ENCODE data around the gene PTPN14. TPM values are rescaled to one million over a fixed set of nuclear protein-coding genes. Genes with fewer than 3 reads are reported as not detected.

The PTPN14 gene
- total RNA-seq, 1 donor from 2014 or later = 2.7 TPM

GRCh38 chr1:214455971-214456867, 95.2 kb downstream of the PTPN14 start:
- intact Hi-C loops (cut with micrococcal nuclease) = no loop called here

DNA sequence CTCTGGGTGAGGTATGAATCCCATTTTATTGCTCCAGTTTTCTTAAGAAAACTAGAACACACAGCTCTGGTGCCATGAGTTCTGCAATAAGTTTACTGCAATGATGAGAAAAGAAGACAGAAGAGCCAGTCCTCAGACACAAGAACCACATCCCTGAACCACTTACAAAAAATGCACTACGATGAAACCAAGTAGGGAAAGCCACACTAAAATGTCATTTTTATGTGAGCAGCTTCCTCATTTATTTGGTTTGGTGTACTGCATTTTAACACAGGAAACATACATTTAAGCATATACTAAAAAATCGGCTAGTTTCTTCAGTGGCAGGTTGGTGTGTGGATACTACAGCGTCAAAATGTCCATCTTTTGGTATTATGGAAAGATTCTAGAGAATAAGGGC, 95.9 kb downstream of the PTPN14 start:
- intact Hi-C loops (cut with micrococcal nuclease) = no loop called here

- intact Hi-C loops (cut with micrococcal nuclease) = no loop called here
Observed at GRCh38 chr1:214454569-214455396, 96.6 kb downstream of the PTPN14 start.

GRCh38 chr1:214453109-214453722, 98.2 kb downstream of the PTPN14 start:
- intact Hi-C loops (cut with micrococcal nuclease) = no loop called here

GRCh38 chr1:214452152-214452784, 99.1 kb downstream of the PTPN14 start:
- intact Hi-C loops (cut with micrococcal nuclease) = no loop called here

- intact Hi-C loops (cut with micrococcal nuclease) = no loop called here
Observed at GRCh38 chr1:214451596-214451995, 99.8 kb downstream of the PTPN14 start.

DNA sequence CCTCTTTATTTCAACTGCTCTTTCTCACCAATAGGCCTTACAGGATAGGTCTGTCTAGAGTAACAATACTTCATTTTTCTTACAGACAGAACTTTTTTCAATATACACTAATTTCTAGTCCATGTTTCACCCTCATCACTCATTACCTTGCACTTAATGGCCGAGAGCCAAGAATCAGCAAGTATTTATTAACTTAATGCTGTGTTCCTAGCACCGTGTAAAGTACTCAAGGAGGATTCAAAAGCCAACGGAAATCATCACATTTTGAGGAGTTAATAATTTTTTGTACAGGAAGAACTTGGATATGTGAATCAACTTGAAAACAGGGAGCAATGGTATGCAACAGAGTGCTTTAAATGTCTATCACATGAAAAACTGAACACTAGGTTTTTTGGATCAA, 102.0 kb downstream of the PTPN14 start:
- intact Hi-C loops (cut with micrococcal nuclease) = no loop called here

GRCh38 chr1:214448536-214448935, 102.9 kb downstream of the PTPN14 start:
- intact Hi-C loops (cut with micrococcal nuclease) = loop anchor here (1.0 kb wide), 1 partner anchor 115 kb away; no protein-coding TSS in a partner anchor

GRCh38 chr1:214447557-214447871, 103.9 kb downstream of the PTPN14 start:
- intact Hi-C loops (cut with micrococcal nuclease) = no loop called here

DNA sequence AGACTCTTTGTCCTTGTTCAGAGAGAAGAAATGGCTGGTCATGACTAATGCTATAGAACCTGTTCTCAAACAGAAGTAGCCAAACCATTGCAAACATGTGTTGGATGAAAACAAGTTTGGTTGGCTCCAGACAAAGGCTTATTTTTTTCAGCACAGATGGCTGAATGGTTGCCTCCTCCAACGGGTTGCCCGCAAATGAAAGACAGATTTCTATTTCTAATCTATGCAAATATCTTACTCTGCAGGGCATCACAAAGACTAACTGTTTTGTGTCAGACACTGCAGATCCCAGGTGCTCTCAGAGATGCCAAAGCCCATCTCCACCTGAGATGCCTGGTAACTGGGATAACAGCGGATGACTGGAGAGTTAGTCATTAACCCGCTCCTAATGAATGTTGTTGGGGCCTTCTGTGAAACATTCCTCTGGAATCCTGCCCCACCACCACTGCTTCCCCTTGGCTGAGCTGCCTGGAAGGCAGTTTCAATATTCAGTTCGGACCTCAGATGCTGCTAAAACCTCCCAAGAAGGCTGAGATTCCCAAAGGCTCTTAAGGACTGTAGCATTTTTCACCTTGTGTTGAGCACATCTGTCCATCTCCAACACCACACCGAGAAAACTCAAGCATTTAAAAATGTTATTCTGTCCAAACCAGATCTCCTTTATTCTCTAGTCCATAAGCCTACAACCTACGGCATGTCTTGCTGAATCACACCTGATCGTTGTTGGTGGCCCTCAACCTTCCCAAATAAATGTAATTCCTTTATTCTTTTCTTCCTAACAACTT, 104.4 kb downstream of the PTPN14 start:
- intact Hi-C loops (cut with micrococcal nuclease) = no loop called here

GRCh38 chr1:214445831-214446614, 105.4 kb downstream of the PTPN14 start:
- intact Hi-C loops (cut with micrococcal nuclease) = no loop called here

GRCh38 chr1:214445199-214445598, 106.2 kb downstream of the PTPN14 start:
- intact Hi-C loops (cut with micrococcal nuclease) = no loop called here

- intact Hi-C loops (cut with micrococcal nuclease) = no loop called here
Observed at GRCh38 chr1:214444182-214444939, 107.0 kb downstream of the PTPN14 start.

GRCh38 chr1:214441119-214441518, 110.3 kb downstream of the PTPN14 start:
- intact Hi-C loops (cut with micrococcal nuclease) = loop anchor here (1.0 kb wide), 1 partner anchor 160 kb away; the partner anchor contains the start of gene SMYD2

DNA sequence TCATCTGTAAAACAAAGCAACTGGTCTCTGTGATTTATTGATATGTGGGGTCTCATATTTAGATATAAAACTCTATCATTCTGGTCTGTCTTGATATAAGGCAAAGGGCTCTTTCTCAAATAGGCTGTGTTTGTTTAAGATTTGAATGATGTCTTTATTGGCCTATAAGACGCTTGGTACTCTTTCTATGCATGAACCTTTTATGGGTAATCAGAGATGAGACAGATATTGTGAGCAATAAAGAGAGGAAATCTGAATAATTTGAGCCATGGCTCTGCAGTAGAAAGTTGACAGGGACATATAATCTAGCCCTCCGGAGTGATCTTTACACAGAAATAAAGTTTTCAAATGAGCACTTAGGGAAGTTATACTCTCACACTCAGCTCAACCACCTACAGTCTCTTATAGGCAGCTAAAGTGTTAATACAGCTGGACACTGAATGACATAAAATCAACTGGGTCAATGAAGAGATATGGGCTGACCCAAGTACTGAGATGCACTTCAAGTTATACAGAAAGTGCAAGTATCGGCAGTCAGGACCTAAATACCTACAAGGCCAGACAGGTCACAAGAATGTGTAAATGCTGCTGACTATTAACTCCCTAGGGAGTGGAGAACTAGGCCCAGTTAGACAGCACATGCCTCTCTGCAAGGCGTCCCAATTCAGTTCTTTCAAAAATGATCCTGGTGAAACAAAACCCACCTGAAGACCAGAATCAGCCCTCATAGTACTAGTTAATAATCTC, 111.0 kb downstream of the PTPN14 start:
- intact Hi-C loops (cut with micrococcal nuclease) = no loop called here

GRCh38 chr1:214439352-214440119, 111.9 kb downstream of the PTPN14 start:
- intact Hi-C loops (cut with micrococcal nuclease) = loop anchor here (1.0 to 2.0 kb wide), 6 partner anchors 11 to 163 kb away; no protein-coding TSS in a partner anchor

GRCh38 chr1:214438530-214438929, 112.9 kb downstream of the PTPN14 start:
- intact Hi-C loops (cut with micrococcal nuclease) = loop anchor here (2.0 kb wide), 2 partner anchors 52 to 106 kb away; no protein-coding TSS in a partner anchor
